Measurements from ENCODE around the gene PAX2.

PAX2 gene

GRCh38 chr10:100869399-100869798, 124.0 kb downstream of the PAX2 start:
- no peak overlapping the region for H3K27ac ChIP-seq (ENCODE audit: low read length)
- no peaks in the 10 kb centered on the region for H3K9me3 ChIP-seq (ENCODE audit: control insufficient read depth in 1 of 2, low read length in 2 of 2)
- H3K4me1 ChIP-seq (ENCODE audit: control insufficient read depth in 1 of 2, insufficient read depth in 2 of 2, low read length in 2 of 2) = no peaks in the 10 kb centered on the region
- H3K27me3 ChIP-seq (ENCODE audit: low read depth, low read length) = no peaks in the 10 kb centered on the region
- H3K4me3 ChIP-seq (ENCODE audit: low read depth in 1 of 2, low read length in 2 of 2) = no peak overlapping the region
- no peaks in the 10 kb centered on the region for H3K36me3 ChIP-seq (ENCODE audit: control insufficient read depth in 1 of 2, insufficient read depth in 2 of 2, low read length in 2 of 2)

- no peaks in the 10 kb centered on the region for H3K27me3 ChIP-seq (ENCODE audit: low read depth, low read length)
- H3K4me3 ChIP-seq (ENCODE audit: low read depth in 1 of 2, low read length in 2 of 2) = no peak overlapping the region
- H3K9me3 ChIP-seq (ENCODE audit: control insufficient read depth in 1 of 2, low read length in 2 of 2) = no peaks in the 10 kb centered on the region
- H3K27ac ChIP-seq (ENCODE audit: low read length) = no peak overlapping the region
- H3K36me3 ChIP-seq (ENCODE audit: control insufficient read depth in 1 of 2, insufficient read depth in 2 of 2, low read length in 2 of 2) = no peaks in the 10 kb centered on the region
- H3K4me1 ChIP-seq (ENCODE audit: control insufficient read depth in 1 of 2, insufficient read depth in 2 of 2, low read length in 2 of 2) = no peaks in the 10 kb centered on the region
These were observed 126.8 kb downstream of the PAX2 start for GRCh38 chr10:100872034-100872791.

GRCh38 chr10:100873146-100873826, 127.9 kb downstream of the PAX2 start:
- H3K27me3 ChIP-seq (ENCODE audit: low read depth, low read length) = no peaks in the 10 kb centered on the region

GRCh38 chr10:100873827-100874326, 128.5 kb downstream of the PAX2 start:
- H3K27me3 ChIP-seq (ENCODE audit: low read depth, low read length) = no peaks in the 10 kb centered on the region

More at GRCh38 chr10:100873146-100873826, 127.9 kb downstream of the PAX2 start:
- H3K36me3 ChIP-seq (ENCODE audit: control insufficient read depth in 1 of 2, insufficient read depth in 2 of 2, low read length in 2 of 2) = no peaks in the 10 kb centered on the region
- H3K9me3 ChIP-seq (ENCODE audit: control insufficient read depth in 1 of 2, low read length in 2 of 2) = no peaks in the 10 kb centered on the region
- H3K4me3 ChIP-seq (ENCODE audit: low read depth in 1 of 2, low read length in 2 of 2) = no peak overlapping the region
- no peak overlapping the region for H3K27ac ChIP-seq (ENCODE audit: low read length)
- no peaks in the 10 kb centered on the region for H3K4me1 ChIP-seq (ENCODE audit: control insufficient read depth in 1 of 2, insufficient read depth in 2 of 2, low read length in 2 of 2)

GRCh38 chr10:100874702-100875483, 129.5 kb downstream of the PAX2 start:
- no peak overlapping the region for H3K4me3 ChIP-seq (ENCODE audit: low read depth in 1 of 2, low read length in 2 of 2)
- H3K4me1 ChIP-seq (ENCODE audit: control insufficient read depth in 1 of 2, insufficient read depth in 2 of 2, low read length in 2 of 2) = no peaks in the 10 kb centered on the region
- H3K27ac ChIP-seq (ENCODE audit: low read length) = no peak overlapping the region
- H3K9me3 ChIP-seq (ENCODE audit: control insufficient read depth in 1 of 2, low read length in 2 of 2) = no peaks in the 10 kb centered on the region
- H3K27me3 ChIP-seq (ENCODE audit: low read depth, low read length) = no peaks in the 10 kb centered on the region
- no peaks in the 10 kb centered on the region for H3K36me3 ChIP-seq (ENCODE audit: control insufficient read depth in 1 of 2, insufficient read depth in 2 of 2, low read length in 2 of 2)

More at GRCh38 chr10:100873827-100874326, 128.5 kb downstream of the PAX2 start:
- Histone ChIP-seq H3K4me1 (ENCODE audit: control insufficient read depth in 1 of 2, insufficient read depth in 2 of 2, low read length in 2 of 2) (no peaks in the 10 kb centered on the region), H3K27ac (ENCODE audit: low read length) (no peak overlapping the region), H3K36me3 (ENCODE audit: control insufficient read depth in 1 of 2, insufficient read depth in 2 of 2, low read length in 2 of 2) (no peaks in the 10 kb centered on the region), H3K9me3 (ENCODE audit: control insufficient read depth in 1 of 2, low read length in 2 of 2) (no peaks in the 10 kb centered on the region), H3K4me3 (ENCODE audit: low read depth in 1 of 2, low read length in 2 of 2) (no peak overlapping the region)

GRCh38 chr10:100875484-100876166, 130.2 kb downstream of the PAX2 start:
- Histone ChIP-seq H3K4me1 (ENCODE audit: control insufficient read depth in 1 of 2, insufficient read depth in 2 of 2, low read length in 2 of 2) (no peaks in the 10 kb centered on the region), H3K9me3 (ENCODE audit: control insufficient read depth in 1 of 2, low read length in 2 of 2) (no peaks in the 10 kb centered on the region), H3K36me3 (ENCODE audit: control insufficient read depth in 1 of 2, insufficient read depth in 2 of 2, low read length in 2 of 2) (no peaks in the 10 kb centered on the region), H3K27ac (ENCODE audit: low read length) (no peak overlapping the region), H3K4me3 (ENCODE audit: low read depth in 1 of 2, low read length in 2 of 2) (no peak overlapping the region), H3K27me3 (ENCODE audit: low read depth, low read length) (no peaks in the 10 kb centered on the region)

- Histone ChIP-seq H3K4me3 (ENCODE audit: low read depth in 1 of 2, low read length in 2 of 2) (no peak overlapping the region), H3K27ac (ENCODE audit: low read length) (no peak overlapping the region), H3K4me1 (ENCODE audit: control insufficient read depth in 1 of 2, insufficient read depth in 2 of 2, low read length in 2 of 2) (peaks cover 0 to 2% of the 10 kb centered on the region in 2 donors), H3K9me3 (ENCODE audit: control insufficient read depth in 1 of 2, low read length in 2 of 2) (no peaks in the 10 kb centered on the region), H3K27me3 (ENCODE audit: low read depth, low read length) (no peaks in the 10 kb centered on the region), H3K36me3 (ENCODE audit: control insufficient read depth in 1 of 2, insufficient read depth in 2 of 2, low read length in 2 of 2) (no peaks in the 10 kb centered on the region)
These were observed 131.4 kb downstream of the PAX2 start for GRCh38 chr10:100876585-100877460.

- no peak overlapping the region for H3K4me3 ChIP-seq (ENCODE audit: low read depth in 1 of 2, low read length in 2 of 2)
- H3K4me1 ChIP-seq (ENCODE audit: control insufficient read depth in 1 of 2, insufficient read depth in 2 of 2, low read length in 2 of 2) = peaks cover 0 to 8% of the 10 kb centered on the region in 2 donors
- no peak overlapping the region for H3K27ac ChIP-seq (ENCODE audit: low read length)
- no peaks in the 10 kb centered on the region for H3K27me3 ChIP-seq (ENCODE audit: low read depth, low read length)
- H3K36me3 ChIP-seq (ENCODE audit: control insufficient read depth in 1 of 2, insufficient read depth in 2 of 2, low read length in 2 of 2) = no peaks in the 10 kb centered on the region
- no peaks in the 10 kb centered on the region for H3K9me3 ChIP-seq (ENCODE audit: control insufficient read depth in 1 of 2, low read length in 2 of 2)
These were observed 132.1 kb downstream of the PAX2 start for GRCh38 chr10:100877461-100877850.

GRCh38 chr10:100878291-100878910, 133.0 kb downstream of the PAX2 start:
- H3K27ac ChIP-seq (ENCODE audit: low read length) = no peak overlapping the region
- no peaks in the 10 kb centered on the region for H3K9me3 ChIP-seq (ENCODE audit: control insufficient read depth in 1 of 2, low read length in 2 of 2)
- H3K36me3 ChIP-seq (ENCODE audit: control insufficient read depth in 1 of 2, insufficient read depth in 2 of 2, low read length in 2 of 2) = no peaks in the 10 kb centered on the region
- H3K4me1 ChIP-seq (ENCODE audit: control insufficient read depth in 1 of 2, insufficient read depth in 2 of 2, low read length in 2 of 2) = peaks cover 0 to 8% of the 10 kb centered on the region in 2 donors
- no peak overlapping the region for H3K4me3 ChIP-seq (ENCODE audit: low read depth in 1 of 2, low read length in 2 of 2)
- no peaks in the 10 kb centered on the region for H3K27me3 ChIP-seq (ENCODE audit: low read depth, low read length)

Measured in muscle layer of duodenum (tissue), 2 donors.